GM12872 (cell line): Measurements from ENCODE around the gene CTTNBP2.

Source experiments
- CTCF ChIP-seq: IDR thresholded peaks from 3 replicates; pipeline ENCODE4 v1.5.1; 2011; ENCODE audit warnings: low read depth, mild to moderate bottlenecking, low read length, moderate library complexity; ENCODE audit not compliant: insufficient read depth

CTTNBP2 gene

GRCh38 chr7:117902314-117902889, 29.2 kb upstream of the CTTNBP2 start:
- TF ChIP-seq CTCF = no peak

- no peak for TF ChIP-seq CTCF
Observed at GRCh38 chr7:117901089-117901797, 28.0 kb upstream of the CTTNBP2 start.

GRCh38 chr7:117896339-117896738, 23.1 kb upstream of the CTTNBP2 start:
- TF ChIP-seq CTCF = no peak

- no peak for TF ChIP-seq CTCF
Observed at GRCh38 chr7:117895276-117895675, 22.0 kb upstream of the CTTNBP2 start.

GRCh38 chr7:117894037-117894436, 20.8 kb upstream of the CTTNBP2 start:
- no peak for TF ChIP-seq CTCF

- no peak for TF ChIP-seq CTCF
Observed at GRCh38 chr7:117892821-117893220, 19.6 kb upstream of the CTTNBP2 start.

- no peak for TF ChIP-seq CTCF
Observed at GRCh38 chr7:117889611-117890010, 16.4 kb upstream of the CTTNBP2 start.
